Gastroesophageal sphincter (tissue), 3 donors: ENCODE measurements around the gene SOX13.

Experiments used
- POLR2A ChIP-seq, 2 donors: fragments of 450-650 bp; IDR thresholded peaks; one replicate each; pipeline ENCODE4 v1.6.1; 2017; ENCODE audit warnings: antibody characterized with exemption in 2 of 2, mild to moderate bottlenecking in 2 of 2, moderate library complexity in 1 of 2
- POLR2AphosphoS5 ChIP-seq: sonication (generic); formaldehyde crosslinking; IDR thresholded peaks from one replicate; pipeline ENCODE4 v1.6.1; 2017; ENCODE audit warnings: antibody characterized with exemption
- TF ChIP-seq, protein P1 (sequence below), 4 experiments: fragments of 200-600 bp in 2 of 4; fragments of 450-650 bp in 2 of 4; sonication (generic) in 1 of 4; IDR thresholded peaks; one replicate each; pipeline ENCODE4 v1.5.1; 2017 to 2019; ENCODE audit warnings: antibody characterized with exemption in 4 of 4, mild to moderate bottlenecking in 2 of 4, moderate library complexity in 2 of 4

DNA sequence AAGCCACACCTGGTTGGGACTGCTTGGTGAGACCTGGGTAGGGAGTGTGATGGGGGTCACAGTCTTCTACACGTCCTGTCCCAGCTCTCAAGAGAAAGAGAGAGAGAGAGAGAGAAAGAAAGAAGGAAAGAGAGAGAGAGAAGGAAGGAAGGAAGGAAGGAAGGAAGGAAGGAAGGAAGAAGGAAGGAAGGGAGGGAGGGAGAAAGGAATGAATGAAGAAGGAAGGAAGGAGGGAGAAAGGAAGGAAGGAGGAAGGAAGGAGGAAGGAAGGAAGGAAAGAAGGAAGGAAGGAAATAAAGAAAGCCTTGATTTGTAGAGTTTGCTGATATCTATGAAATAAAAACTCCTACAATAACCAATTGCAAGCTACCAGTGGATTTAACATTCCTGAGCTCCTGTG lies 28.5 kb upstream of the SOX13 start:
- TF ChIP-seq, protein P1, sequence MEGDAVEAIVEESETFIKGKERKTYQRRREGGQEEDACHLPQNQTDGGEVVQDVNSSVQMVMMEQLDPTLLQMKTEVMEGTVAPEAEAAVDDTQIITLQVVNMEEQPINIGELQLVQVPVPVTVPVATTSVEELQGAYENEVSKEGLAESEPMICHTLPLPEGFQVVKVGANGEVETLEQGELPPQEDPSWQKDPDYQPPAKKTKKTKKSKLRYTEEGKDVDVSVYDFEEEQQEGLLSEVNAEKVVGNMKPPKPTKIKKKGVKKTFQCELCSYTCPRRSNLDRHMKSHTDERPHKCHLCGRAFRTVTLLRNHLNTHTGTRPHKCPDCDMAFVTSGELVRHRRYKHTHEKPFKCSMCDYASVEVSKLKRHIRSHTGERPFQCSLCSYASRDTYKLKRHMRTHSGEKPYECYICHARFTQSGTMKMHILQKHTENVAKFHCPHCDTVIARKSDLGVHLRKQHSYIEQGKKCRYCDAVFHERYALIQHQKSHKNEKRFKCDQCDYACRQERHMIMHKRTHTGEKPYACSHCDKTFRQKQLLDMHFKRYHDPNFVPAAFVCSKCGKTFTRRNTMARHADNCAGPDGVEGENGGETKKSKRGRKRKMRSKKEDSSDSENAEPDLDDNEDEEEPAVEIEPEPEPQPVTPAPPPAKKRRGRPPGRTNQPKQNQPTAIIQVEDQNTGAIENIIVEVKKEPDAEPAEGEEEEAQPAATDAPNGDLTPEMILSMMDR (IDR thresholded peaks at IDR 0.05), result no peak
- TF ChIP-seq POLR2AphosphoS5 (no peak), POLR2A (IDR thresholded peaks at IDR 0.05) (no peak)
